IPS-20b (cell line): ENCODE measurements around the gene MTREX.

Source experiments
- H3K27ac ChIP-seq: one replicate; pipeline ENCODE4 v1.5.1; 2013; ENCODE audit warnings: low read length
- H3K27me3 ChIP-seq: 2 replicates; pipeline ENCODE4 v1.6.1; 2013; ENCODE audit warnings: mild to moderate bottlenecking, low read length, inconsistent platforms; ENCODE audit not compliant: insufficient read depth
- H3K36me3 ChIP-seq: 2 replicates; pipeline ENCODE4 v1.6.1; 2013; ENCODE audit warnings: low read depth, mild to moderate bottlenecking, inconsistent platforms, low read length, moderate library complexity; ENCODE audit not compliant: insufficient read depth
- H3K4me1 ChIP-seq: 2 replicates; pipeline ENCODE4 v1.6.1; 2013; ENCODE audit warnings: mild to moderate bottlenecking, control low read depth, inconsistent platforms, low read length, moderate library complexity; ENCODE audit not compliant: insufficient read depth
- H3K4me3 ChIP-seq: 2 replicates; pipeline ENCODE4 v1.5.1; 2013; ENCODE audit warnings: mild to moderate bottlenecking, low read length, inconsistent platforms
- H3K9ac ChIP-seq: 2 replicates; pipeline ENCODE4 v1.6.1; 2013; ENCODE audit warnings: low read depth, mild to moderate bottlenecking, inconsistent platforms, low read length, moderate library complexity
- H3K9me3 ChIP-seq: 2 replicates; pipeline ENCODE4 v1.6.1; 2013; ENCODE audit warnings: mild to moderate bottlenecking, low read depth, low read length, inconsistent platforms; ENCODE audit not compliant: insufficient read depth

The MTREX gene

DNA sequence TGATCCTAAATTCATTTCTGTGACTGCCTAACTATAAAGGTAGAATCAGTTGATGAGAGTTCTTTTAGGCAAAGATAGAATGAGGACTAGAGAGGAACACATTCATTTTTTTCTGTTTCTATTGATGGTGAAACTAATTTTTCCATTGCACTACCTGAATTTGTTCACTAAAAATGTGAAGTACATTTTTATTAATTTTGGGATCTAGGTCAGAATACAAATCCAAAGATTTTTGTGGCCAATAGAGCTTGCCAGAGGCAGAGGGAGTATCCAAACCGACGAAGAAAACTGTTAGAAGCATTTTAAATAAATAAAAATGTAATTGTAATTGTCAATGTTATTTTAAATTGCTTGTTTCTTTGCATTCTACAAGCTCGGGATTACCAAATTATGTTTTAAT lies 78.1 kb downstream of the MTREX start:
- no peak overlapping the region for H3K27ac ChIP-seq
- H3K4me3 ChIP-seq: no peak overlapping the region
- peaks cover 71% of the 10 kb centered on the region for H3K36me3 ChIP-seq
- H3K9me3 ChIP-seq: no peaks in the 10 kb centered on the region
- peaks cover 6% of the 10 kb centered on the region; the same call in 1 of the 2 replicates for H3K4me1 ChIP-seq
- no peak overlapping the region for H3K9ac ChIP-seq
- no peaks in the 10 kb centered on the region for H3K27me3 ChIP-seq

- peaks cover 76% of the 10 kb centered on the region for H3K36me3 ChIP-seq
- H3K27ac ChIP-seq: no peak overlapping the region
- H3K27me3 ChIP-seq: no peaks in the 10 kb centered on the region
- no peak overlapping the region for H3K4me3 ChIP-seq
- no peaks in the 10 kb centered on the region for H3K9me3 ChIP-seq
- H3K9ac ChIP-seq: no peak overlapping the region
- H3K4me1 ChIP-seq: peaks cover 6% of the 10 kb centered on the region; the same call in 1 of the 2 replicates
Observed at GRCh38 chr5:55386356-55386755, 78.6 kb downstream of the MTREX start.

DNA sequence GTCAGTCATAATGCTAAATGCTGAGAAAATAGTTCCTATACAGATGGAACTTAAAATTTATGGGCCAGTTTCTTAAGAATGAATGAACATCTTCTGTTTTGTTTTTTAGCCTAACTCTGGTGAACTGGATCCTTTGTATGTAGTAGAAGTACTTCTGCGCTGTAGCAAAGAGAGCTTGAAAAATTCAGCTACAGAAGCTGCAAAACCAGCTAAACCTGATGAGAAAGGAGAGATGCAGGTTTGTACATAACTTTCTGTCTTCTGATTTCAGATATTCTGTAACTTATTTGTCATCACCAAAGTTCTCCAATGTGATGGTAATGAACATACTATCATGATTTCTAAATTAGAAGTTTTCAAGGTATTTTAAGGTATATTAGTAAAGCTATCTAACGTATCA lies 80.1 kb downstream of the MTREX start:
- H3K36me3 ChIP-seq: peaks cover 77% of the 10 kb centered on the region

DNA sequence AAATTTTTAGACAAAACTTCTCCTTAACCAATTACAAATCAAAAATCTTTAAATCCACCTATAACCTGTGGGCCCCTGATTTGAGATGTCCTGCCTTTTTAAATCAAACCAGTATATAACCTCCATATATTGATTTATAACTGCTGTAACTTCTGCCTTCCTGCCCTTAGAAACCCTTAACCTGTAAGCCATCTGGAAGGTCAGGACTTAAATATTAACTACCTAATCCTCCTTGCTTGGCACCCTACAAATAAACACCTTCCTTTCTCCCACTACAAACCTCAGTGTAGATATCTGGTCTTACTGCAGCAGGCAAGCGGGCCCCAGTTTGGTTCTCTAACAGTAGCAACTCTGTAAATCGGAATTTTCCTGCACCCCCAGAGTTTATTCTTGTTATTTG lies 83.9 kb downstream of the MTREX start:
- Histone ChIP-seq H3K4me3 (no peak overlapping the region), H3K9me3 (peaks cover 6% of the 10 kb centered on the region; the same call in 1 of the 2 replicates), H3K27ac (no peak overlapping the region), H3K4me1 (peaks cover 6% of the 10 kb centered on the region; the same call in 1 of the 2 replicates), H3K36me3 (peaks cover 79% of the 10 kb centered on the region), H3K9ac (no peak overlapping the region), H3K27me3 (no peaks in the 10 kb centered on the region)

More for the DNA sequence above, 80.1 kb downstream of the MTREX start:
- Histone ChIP-seq H3K9me3 (peaks cover 5% of the 10 kb centered on the region; the same call in 1 of the 2 replicates), H3K9ac (no peak overlapping the region), H3K4me1 (peaks cover 6% of the 10 kb centered on the region; the same call in 1 of the 2 replicates), H3K4me3 (no peak overlapping the region), H3K27me3 (no peaks in the 10 kb centered on the region), H3K27ac (no peak overlapping the region)

DNA sequence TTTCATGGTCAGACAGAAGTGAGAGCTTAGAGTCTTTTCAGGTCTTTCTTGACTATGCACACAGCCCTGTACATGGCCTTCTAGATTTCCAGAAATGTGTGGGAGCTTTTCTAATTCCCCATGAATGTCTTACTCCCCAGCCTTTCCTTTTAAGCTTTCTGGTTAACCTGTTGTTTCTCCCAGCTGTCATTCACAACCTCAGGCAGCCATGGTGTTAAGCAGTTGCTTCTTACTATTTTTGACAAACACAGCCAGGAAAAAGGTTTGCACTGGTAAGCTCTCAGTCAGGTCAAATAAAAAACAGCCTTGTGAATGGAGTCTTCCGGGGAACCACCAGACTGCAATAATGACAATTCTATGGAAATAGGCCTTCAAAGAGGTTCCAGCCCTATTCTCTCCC lies 84.9 kb downstream of the MTREX start:
- Histone ChIP-seq H3K9me3 (peaks cover 6% of the 10 kb centered on the region; the same call in 1 of the 2 replicates), H3K27me3 (no peaks in the 10 kb centered on the region), H3K4me3 (no peak overlapping the region), H3K4me1 (peaks cover 6% of the 10 kb centered on the region; the same call in 1 of the 2 replicates), H3K36me3 (peaks cover 83% of the 10 kb centered on the region), H3K27ac (no peak overlapping the region), H3K9ac (no peak overlapping the region)

DNA sequence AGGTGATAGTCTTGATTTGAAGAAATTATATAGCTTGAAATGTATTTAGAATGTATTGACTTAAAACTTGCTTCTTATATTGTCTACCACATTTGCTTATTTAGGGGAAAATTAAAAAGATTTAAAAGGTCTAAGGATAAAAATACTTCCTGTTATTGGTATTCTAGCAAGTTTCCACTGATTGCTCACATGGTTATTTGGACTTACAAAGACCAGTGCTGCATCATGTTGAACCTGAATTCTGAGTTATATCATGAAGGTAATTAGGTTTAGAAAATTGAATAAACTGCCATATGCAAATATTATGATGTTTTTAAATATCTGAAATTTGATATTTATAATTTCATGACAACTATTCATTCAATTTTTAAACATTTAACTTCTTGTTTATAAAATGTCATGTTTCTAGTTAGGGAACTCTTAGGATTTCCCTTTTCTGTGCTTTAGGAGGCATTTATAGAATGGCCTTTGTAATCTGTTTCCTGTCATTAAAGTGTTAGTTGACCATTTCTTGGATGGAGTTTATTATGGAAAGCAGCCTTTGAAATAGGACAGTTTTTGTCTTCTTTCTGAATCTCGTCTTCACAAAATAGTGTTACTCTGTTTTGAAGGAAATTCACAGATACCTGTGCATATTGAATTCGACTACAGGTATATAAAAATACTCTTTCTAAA lies 85.8 kb downstream of the MTREX start:
- no peak overlapping the region for H3K9ac ChIP-seq
- H3K4me3 ChIP-seq: no peak overlapping the region
- peaks cover 6% of the 10 kb centered on the region; the same call in 1 of the 2 replicates for H3K9me3 ChIP-seq
- H3K27me3 ChIP-seq: no peaks in the 10 kb centered on the region
- H3K27ac ChIP-seq: no peak overlapping the region
- peaks cover 83% of the 10 kb centered on the region for H3K36me3 ChIP-seq
- H3K4me1 ChIP-seq: peaks cover 2% of the 10 kb centered on the region; the same call in 1 of the 2 replicates

DNA sequence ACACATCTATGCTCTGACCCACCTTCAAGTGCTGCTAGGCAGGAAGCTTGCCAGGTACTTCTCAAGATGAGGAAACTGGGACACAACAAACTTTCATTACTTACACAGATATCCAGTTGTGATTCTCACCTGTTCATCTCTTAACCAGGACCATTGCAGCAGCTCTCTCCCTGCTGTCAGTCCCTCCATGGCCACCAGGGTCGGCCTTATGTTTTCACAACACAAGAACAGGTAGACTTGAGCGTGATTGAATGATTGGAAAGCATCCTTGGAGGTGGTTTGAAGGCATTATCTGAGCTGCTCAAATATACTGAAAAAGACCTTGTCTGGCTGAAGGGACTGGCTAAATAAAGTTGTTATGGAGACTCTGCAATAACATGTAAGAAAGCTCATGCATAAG lies 94.4 kb downstream of the MTREX start:
- Histone ChIP-seq H3K36me3 (peaks cover 90% of the 10 kb centered on the region), H3K27ac (no peak overlapping the region), H3K4me3 (no peak overlapping the region), H3K27me3 (no peaks in the 10 kb centered on the region), H3K9ac (no peak overlapping the region), H3K9me3 (no peaks in the 10 kb centered on the region), H3K4me1 (no peaks in the 10 kb centered on the region)

DNA sequence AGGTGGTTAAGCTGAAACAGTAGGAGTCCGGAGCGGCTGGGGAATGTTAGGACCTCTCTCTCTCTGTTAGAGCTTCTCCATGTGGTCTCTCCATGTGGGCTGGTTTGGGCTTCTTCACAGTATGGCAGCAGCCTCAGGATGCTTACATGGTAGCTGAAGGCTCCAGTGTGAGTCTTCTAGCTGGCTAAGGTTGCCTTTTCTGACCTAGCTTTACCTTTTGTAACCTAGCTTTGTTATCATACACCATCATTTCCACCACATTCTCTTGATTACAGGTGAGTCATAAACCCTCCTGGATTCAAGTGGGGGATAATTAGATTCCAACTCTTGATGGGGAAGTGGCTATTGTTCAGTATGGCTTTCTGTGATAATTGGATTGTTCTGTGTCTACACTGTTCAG lies 98.5 kb downstream of the MTREX start:
- Histone ChIP-seq H3K4me1 (no peaks in the 10 kb centered on the region), H3K27me3 (no peaks in the 10 kb centered on the region), H3K9ac (no peak overlapping the region), H3K36me3 (peaks cover 79% of the 10 kb centered on the region), H3K4me3 (no peak overlapping the region), H3K9me3 (no peaks in the 10 kb centered on the region), H3K27ac (no peak overlapping the region)

- H3K9me3 ChIP-seq: no peaks in the 10 kb centered on the region
- H3K36me3 ChIP-seq: peaks cover 79% of the 10 kb centered on the region
- H3K27ac ChIP-seq: no peak overlapping the region
- no peak overlapping the region for H3K9ac ChIP-seq
- no peak overlapping the region for H3K4me3 ChIP-seq
- H3K27me3 ChIP-seq: no peaks in the 10 kb centered on the region
- no peaks in the 10 kb centered on the region for H3K4me1 ChIP-seq
Observed at GRCh38 chr5:55407059-55407684, 99.4 kb downstream of the MTREX start.

GRCh38 chr5:55407984-55408383 lies 100.2 kb downstream of the MTREX start:
- Histone ChIP-seq H3K36me3 (peaks cover 80% of the 10 kb centered on the region), H3K4me3 (no peak overlapping the region), H3K4me1 (no peaks in the 10 kb centered on the region), H3K9me3 (no peaks in the 10 kb centered on the region), H3K27me3 (no peaks in the 10 kb centered on the region), H3K27ac (no peak overlapping the region), H3K9ac (no peak overlapping the region)

DNA sequence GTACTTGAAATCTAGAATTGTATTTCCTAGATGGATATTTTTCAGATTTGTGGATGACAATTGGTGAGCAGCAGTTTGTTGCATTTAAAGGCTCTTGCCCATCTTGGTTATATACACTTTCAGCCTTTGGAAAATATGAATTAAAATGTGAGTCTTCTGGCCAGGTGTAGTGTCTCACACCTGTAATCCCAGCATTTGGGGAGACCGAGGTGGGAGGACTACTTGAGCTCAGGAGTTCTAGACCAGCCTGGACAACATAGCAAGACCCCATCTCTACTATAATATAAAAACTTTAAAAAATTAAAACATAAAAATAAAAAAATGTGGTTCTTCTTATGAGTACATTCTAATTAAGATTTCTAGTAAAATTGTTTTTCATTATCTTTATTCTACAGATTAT lies 102.0 kb downstream of the MTREX start:
- Histone ChIP-seq H3K36me3 (peaks cover 79% of the 10 kb centered on the region), H3K27ac (no peak overlapping the region), H3K27me3 (no peaks in the 10 kb centered on the region), H3K4me1 (no peaks in the 10 kb centered on the region), H3K4me3 (no peak overlapping the region), H3K9ac (no peak overlapping the region), H3K9me3 (no peaks in the 10 kb centered on the region)

DNA sequence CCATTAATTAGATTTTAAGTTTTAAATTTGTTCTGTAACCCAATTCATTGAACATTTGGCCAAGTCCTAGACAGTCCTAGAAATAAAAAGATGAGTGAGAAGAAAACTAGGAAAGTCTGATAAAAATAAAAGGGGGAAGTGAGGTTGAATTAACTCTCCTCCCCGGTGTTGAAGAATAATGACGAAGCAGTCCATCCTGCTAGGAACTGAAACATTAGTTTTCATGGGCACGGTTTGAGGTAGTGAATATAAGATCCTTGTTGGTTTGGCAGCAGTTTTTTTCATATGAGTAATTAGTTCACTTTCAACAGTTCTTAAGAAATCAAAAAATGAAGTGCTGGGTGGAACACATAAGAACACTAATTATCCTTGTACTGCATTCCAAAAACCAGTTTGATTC lies 103.1 kb downstream of the MTREX start:
- no peak overlapping the region for H3K4me3 ChIP-seq
- H3K9me3 ChIP-seq: no peaks in the 10 kb centered on the region
- no peaks in the 10 kb centered on the region for H3K27me3 ChIP-seq
- H3K4me1 ChIP-seq: no peaks in the 10 kb centered on the region
- H3K27ac ChIP-seq: no peak overlapping the region
- peaks cover 77% of the 10 kb centered on the region for H3K36me3 ChIP-seq
- H3K9ac ChIP-seq: no peak overlapping the region
